ENCODE measurements around the gene VEPH1.
A peak's percentile ranks its signal among the peaks of the same experiment; 100 is the strongest.
"Not testable (repeated sequence)": the region's sequence is repeated elsewhere in the genome, so short reads cannot be mapped to it uniquely, and the experiment has no call there.

Gene VEPH1

DNA sequence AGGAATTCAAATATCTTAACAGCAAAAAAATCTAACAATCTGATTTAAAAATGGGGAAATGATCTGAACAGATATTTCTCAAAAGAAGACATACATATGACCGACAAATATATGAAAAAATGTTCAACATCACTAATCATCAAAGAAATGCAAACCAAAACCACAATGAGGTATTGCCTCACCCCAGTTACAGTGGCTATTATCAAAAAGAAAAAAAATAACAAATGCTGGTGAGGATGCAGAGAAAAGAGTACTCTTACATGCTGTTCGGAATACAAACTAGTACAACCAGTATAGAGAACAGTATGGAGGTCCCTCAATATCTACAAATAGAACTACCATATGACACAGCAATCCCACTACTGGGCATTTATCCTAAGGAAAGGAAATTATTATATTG is 152.6 kb downstream of the VEPH1 start:
- DNase-seq (ENCODE audit: low spot score); FAIRE-seq: not testable (repeated sequence)

DNA sequence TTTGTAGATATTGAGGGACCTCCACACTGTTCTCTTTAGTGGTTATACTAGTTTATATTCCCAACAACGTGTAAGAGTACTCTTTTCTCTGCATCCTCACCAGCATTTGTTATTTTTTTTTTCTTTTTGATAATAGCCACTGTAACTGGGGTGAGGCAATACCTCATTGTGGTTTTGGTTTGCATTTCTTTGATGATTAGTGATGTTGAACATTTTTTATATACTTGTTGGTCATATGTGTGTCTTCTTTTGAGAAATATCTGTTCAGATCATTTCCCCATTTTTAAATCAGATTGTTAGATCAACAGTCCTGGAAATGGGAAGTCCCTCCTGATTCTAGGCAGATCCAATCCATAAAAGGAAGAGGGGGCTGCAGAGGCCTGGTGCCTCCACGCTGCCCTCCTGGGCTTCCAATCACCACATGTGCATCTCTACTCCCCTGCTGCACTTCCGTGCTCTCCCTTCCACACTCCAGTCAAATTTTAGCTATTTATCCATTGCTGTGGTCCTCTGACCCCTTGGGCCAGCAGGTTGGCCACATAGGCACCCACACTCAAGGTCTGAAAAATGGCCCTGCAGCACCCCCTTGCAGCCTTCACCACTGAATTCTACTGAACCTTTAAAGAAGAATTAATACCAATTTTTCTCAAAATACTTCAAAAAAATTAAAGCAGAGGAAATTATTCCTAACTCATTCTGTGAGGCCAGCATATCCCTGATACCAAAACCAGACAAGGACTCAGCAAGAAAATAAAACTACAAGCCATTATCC is 154.7 kb downstream of the VEPH1 start:
- DNase-seq (ENCODE audit: low spot score); FAIRE-seq: not testable (repeated sequence)

DNA sequence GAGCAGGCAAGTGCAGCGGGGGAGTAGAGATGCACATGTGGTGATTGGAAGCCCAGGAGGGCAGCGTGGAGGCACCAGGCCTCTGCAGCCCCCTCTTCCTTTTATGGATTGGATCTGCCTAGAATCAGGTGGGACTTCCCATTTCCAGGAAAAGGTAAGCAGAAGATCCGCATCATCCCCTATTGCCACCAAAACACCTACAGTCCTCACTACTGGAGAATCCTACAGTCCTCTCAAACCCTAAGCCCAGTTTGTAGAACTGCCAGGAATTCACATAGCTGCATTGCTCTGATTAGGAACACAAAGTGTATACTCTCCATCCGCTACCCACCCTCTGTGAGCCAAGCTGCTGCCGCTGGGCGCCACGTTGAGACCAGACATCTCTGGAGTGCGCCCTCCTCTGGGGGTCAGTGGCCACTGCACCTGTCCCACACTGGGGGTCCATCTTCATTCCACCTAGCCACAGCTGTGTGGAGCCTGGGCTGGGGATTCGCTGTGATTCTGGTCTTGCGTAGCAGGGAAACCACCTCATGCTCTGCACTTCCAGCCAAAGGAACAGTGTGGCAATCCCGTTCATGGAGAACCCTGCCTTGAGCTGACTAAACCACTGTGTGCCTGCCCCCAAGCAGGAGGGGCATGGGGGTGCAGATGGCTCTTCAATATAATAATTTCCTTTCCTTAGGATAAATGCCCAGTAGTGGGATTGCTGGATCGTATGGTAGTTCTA is 155.5 kb downstream of the VEPH1 start:
- FAIRE-seq, result no peak
- no peak for DNase-seq (ENCODE audit: low spot score)

DNA sequence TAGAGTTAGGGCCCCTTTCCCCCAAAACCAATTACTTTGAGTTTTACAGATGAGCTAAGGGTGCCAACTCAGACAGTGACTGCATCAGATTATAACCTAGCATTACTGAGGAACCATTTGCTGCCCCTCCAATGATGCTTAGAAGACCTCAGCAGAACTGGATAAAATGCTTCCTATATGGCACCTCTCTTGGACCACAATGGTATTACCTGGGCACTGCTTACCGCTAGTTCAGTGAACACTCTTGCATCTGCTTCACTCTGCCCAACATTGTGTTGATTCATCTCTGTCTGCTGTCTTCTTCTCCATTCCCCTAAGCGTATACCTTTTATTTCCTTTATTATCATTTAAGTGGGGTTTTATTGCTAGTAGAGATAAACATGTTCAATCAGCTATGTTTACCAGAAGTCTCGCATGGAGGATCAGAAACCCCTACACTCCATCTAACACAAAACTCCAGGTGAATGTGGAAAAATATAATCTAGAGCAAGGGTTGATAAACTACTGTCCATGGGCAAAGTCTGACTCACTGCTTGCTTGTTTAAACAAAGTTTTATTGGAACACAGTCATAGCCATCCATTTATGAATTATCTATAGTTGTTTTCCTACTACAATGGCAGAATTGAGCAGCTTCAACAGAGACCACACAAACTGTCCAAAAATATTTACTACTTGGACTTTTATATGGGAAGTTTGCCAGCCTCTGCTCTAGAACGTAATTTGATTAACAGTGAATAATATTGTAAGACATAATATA is 166.8 kb downstream of the VEPH1 start:
- DNase-seq (ENCODE audit: low spot score) (no peak), FAIRE-seq (no peak)

DNA sequence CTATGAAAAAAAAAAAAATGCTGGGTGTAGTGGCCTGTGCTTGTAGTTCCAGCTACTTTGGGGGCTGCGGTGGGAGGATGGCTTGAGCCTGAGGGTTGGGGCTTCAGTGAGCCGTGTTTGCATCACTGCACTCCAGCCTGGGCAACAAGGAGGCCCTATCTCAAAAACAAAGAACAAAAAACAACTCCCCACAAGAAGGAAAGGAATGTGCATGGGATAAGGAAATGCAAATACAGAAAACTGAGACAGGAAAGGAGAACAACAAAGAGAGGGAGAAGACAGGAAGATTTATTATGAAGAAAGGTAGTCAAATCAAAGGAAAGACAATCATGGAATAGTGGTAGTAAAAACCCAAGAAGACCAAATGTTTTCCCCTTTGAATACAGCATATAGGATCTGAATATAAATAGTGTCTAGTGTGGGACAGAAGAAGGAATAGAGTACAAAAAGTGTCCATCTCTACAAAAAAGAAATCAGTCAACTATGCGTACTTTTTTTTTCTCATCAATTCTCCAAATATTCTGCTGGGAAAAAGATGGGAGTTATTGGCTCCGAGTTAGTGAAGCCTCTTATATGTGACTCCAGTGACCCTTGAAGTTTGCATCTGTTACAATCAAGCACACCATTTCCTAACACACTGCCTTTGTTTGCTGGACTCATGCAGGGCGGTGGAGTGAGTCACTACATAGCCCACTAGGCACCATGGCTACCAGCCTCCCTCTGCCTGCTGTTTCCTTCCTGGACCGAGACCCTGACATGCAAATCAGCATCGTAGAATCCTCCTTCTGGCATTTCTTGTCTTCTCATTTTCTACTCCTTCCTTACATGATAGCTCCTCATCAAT is 167.8 kb downstream of the VEPH1 start:
- FAIRE-seq (no peak), DNase-seq (ENCODE audit: low spot score) (peak; percentile 54)

DNA sequence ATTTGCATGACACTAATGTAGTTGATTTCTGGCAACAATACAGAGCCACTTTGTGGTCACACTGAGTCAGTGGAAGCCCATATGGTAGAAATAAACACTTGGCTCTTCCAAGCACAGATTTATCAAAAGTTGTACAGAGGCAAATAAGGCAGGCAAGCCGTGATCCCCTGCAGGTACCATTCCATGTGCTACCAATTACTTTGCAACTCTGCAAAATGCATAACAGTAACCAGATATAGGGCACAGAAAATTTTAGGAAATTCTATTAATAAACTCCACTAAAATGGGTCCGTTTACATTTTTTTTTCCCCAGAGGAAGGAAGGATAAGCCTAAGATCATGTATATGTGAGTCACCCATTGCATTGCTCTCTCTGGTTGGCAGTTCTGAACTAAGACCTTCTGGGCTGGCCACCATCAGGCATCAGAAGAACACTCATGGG is 169.6 kb downstream of the VEPH1 start:
- FAIRE-seq (no peak), DNase-seq (ENCODE audit: low spot score) (no peak)

DNA sequence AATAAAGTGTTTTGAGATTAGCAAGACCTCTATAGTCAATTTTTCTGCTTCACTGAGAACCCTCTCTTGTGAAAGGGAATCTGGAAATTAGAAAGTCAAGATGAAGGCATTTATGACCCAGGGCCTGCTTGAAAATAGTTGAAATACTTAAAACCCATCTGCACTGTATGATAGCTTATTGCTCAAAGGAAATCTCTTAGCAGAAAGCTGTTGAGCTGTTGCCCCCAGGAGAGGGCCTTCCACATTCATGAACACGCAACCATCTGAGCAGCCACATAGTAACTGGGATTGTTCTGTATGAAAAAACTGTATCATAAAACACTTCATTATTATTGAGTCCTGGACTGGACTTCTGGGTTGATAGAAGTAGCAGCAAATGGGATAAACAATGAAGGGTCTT is 173.0 kb downstream of the VEPH1 start:
- DNase-seq (ENCODE audit: low spot score) (no peak), FAIRE-seq (no peak)

DNA sequence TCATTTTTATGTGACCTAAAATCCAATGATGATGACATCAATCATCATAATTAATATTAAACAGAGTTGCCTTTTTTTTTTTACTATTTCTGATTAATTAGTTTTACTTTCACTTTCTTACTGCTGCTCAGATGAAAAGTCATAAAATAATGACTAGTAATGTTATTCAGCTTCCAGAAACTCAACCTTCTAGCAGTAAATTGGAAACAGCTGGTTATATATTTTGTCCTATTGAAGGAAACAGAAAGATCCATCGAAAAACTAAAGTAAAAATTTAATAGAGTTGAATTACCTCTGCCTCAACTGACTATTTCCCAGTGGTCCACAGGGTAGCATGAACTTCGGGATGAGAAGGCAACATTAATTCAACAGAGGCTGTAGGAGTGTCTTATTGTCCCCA is 173.7 kb downstream of the VEPH1 start:
- DNase-seq (ENCODE audit: low spot score), result no peak
- no peak for FAIRE-seq

DNA sequence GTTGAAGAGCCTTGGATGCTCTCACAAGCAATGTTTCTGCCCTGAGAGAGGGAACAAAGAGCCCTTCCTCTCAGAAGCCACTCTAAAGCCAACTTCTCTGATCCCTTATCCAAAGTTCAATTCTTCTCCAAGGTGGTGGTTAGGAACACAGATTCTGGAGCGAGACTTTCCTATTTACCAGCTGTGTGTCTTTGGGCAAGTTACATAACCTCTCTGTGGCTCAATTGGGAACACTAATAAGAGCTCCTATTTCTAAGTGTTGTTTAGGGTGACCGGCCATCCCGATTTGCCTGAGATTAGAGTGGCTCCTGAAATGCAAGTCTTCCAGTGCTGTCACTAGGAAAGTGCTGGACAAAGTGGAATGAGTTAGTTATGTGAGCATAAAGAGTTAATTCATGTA is 175.4 kb downstream of the VEPH1 start:
- DNase-seq (ENCODE audit: low spot score) (no peak), FAIRE-seq (no peak)

DNA sequence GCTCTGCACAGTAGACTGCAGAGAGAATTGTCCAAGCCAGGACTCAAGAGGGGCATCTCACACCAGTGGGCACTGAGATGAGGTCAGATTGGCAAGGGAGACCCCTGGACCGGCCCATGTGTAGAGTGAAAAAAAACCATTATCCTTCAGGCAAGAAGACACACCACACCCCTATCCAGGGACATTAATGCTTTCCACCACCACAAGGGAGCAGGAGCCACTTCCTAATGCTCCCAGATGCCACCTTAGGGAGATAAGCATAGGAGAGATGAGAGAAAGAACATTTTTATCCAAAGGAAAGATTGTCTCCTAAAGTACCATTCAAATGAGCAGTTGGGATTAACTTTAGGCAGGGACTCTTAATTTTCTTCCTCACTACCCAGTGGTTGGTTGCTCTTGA is 176.2 kb downstream of the VEPH1 start:
- FAIRE-seq, result no peak
- no peak for DNase-seq (ENCODE audit: low spot score)

DNA sequence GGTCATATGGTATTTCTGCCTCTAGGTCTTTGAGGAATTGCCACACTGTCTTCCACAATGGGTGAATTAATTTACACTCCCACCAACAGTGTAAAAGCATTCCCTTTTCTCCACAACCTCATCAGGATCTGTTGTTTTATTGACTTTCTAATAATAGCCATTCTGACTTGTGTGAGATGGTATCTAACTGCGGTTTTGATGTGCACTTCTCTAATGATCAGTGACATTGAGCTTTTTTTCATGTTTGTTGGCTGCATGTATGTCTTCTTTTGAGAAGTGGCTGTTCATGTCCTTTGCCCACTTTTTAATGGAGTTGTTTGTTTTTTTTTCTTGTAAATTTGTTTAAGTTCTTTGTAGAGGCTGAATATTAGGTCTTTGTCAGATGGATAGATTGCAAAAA is 178.3 kb downstream of the VEPH1 start:
- not testable (repeated sequence) for DNase-seq (ENCODE audit: low spot score); FAIRE-seq

DNA sequence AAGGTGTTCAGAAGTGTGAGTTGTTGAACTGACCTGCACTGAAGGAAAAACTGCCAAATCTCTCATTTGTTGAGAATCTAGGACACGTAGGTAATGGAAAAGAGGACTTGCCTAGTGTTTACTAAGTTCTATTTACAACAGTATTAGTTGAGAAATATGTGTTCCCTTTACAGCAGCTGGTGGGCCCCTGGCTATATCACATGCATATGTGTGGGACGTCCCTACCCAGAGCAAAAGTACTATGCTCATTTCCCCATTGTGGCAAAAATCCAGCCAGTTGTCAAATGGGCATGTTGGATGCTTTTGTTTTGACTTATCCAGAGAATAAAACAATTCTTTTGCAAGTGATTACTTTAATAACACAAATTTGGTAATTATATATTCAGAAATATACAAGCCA is 179.9 kb downstream of the VEPH1 start:
- no peak for FAIRE-seq

DNA sequence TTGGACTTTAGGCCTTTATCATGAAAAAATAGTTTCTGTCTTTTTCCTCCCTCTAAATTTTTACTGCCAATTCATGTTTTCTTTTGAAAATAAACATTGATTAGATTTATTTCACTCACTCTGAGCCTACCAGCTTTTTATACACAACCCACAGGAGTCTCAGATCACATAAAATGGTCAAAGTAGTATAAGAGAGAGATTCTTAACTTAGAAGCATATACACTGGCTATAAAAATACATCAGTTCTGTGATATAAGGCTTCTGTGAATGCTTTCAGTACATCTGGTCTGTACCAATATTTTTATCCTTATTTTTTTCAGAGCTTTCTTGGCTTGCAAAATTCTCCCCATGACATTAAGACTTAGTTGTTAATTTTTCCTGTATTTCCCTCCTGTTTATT is 183.5 kb downstream of the VEPH1 start:
- FAIRE-seq (no peak), DNase-seq (ENCODE audit: low spot score) (no peak)

More for the DNA sequence above, 179.9 kb downstream of the VEPH1 start:
- no peak for DNase-seq (ENCODE audit: low spot score)

DNA sequence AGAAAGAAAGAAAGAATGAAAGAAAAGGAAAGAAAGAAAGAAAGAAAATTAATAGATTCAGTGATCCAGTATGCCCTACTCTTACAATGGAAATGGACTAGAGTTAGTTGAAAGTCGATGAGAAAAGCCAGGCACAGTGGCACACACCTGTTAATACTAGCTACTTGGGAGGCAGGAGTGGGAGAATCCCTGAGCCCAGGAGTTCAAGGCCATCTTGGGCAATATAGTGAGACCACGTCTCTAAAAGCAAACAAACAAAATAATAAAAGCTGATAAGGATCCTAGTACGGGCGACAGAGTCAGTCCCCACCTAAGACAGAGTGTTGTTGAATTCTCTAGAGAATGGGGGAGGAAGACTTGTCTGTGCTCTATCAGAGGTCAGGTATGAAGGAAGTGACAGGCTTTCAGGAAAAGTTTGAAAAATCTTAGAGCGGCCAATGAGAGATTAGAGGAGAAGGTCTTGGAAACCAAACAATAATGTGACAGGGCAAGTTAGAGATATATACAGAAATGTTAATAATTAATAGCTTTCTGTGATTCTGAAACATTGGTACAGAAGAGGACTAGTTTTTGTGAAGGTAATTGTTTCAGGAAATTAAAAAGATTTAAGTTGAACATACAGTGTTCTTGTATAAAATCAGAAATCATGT is 184.5 kb downstream of the VEPH1 start:
- FAIRE-seq (no peak), DNase-seq (ENCODE audit: low spot score) (no peak)

DNA sequence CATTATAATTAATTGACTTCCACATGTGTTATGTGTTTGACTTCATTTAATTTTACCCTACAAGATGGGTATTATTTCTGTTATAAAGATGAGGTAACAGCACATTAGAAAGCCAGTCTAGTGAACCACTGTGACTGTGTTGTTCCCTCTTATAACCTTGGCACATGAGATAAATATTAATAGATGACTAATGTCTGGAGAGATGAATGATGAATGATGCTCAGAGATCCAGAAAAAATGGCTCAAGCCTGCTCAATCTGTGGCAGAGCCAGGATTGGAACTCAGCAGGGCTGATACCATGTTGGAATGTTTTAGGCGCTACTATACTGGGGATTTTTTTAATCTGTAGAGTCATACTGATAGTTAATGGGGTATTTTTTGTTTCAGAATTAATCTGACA is 185.3 kb downstream of the VEPH1 start:
- DNase-seq (ENCODE audit: low spot score) (no peak), FAIRE-seq (no peak)

DNA sequence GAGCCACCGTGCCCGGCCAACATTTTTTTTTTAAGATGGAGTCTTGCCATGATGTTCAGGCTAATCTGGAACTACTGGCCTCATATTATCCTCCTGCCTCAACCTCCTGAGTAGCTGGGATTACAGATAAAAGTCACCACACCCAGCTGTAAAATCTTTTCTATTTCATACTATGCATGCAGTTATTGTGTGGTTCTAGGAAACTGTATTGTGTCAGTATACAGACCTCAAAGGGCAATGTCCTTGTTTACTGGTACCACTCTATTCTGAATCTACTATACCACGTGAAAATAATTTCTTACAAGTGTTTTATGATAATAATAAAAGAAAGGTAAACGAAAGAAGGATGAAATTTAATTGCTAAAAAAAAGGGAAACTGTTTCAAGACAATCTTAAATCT is 190.0 kb downstream of the VEPH1 start:
- DNase-seq (ENCODE audit: low spot score) (no peak), FAIRE-seq (no peak)

DNA sequence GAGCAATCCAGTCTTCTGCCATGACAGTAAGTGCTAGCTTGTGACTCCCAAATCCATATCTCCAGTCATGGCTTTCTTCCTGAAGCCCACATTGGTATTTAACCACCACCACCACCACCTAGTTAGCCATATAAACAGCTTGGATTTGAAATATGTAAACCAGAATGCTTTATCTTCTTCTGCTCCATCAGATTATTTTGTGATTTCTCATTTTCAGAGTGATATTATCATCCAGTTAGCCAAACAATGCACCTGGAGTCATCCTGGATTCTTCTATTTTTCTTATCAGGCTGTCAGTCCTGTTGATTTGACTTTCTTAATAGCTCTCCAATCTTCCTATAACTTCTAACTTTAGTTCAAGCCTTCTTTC is 190.9 kb downstream of the VEPH1 start:
- FAIRE-seq (no peak), DNase-seq (ENCODE audit: low spot score) (no peak)

DNA sequence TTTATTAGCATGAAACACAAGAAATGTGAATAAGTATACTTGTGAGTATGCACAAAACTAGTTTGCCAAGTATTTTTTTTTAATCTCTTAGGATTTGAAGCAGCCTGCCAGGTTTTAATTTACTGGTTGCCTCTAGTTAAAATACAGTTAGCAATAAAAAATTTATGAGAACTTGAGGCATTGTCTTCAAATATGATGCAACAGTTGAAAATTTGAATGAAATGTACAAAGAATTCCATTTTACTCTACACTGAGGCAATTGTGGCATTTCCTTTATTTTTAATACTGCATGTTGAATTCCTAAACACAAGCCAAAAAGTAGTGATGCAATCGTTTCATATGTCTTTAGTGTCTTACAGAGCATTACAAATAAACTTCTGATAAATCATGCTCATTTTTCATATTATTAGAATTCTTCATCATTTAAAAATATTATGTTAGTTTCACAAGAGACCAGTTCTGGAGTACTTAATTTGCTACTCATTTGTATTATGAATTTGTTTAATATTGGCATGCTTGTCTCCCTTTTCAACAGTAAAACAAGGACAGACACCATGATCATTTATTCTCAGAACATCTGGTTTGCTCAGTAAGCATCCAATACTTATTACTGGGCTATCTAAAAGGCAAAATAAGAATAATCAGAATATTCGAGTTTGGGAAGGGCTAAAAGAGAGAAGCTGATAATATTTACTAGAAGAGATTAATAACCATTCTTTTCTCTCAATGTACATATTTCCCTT is 191.4 kb downstream of the VEPH1 start:
- DNase-seq (ENCODE audit: low spot score), result no peak
- FAIRE-seq, result no peak

DNA sequence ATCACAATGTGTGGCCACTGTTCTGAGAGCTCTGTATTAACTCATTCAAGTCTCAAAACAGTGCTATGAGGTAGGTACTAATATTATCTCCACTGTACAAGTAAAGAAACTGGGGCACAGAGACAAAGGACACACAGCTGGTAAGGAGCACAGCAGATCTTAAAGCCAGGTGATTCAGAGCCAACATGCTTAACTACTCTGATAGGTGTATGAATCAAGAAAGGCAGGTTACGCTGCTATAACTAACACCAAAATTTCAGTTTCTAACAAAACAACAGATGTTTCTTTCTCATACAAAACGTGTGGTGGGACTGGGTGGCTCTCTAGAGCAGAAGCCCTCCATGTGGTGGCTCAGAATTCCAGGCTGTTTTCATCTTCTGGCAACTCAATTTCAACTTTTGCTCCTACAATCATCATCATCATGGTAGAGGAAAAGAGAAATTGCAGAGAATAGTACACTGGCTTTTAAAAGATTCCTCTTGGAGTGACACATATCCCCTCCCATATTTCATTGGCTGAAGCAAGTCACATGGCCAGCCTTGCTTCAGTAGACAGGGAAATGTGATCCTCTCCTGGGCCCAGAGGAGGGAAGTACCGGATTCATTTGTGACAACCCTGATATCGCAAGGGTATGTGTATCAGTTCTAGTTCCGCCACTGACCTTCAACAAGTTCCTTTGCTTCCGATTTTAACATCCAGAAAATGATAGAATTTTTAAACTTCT is 192.7 kb downstream of the VEPH1 start:
- no peak for FAIRE-seq

More for the DNA sequence above, 192.7 kb downstream of the VEPH1 start:
- DNase-seq (ENCODE audit: low spot score), result no peak
